OCI-LY7 (cell line): ENCODE data around the gene RNU6-9. TPM values are rescaled to one million over a fixed set of nuclear protein-coding genes. Genes with fewer than 3 reads are reported as not detected.
"Not testable (repeated sequence)": the region's sequence is repeated elsewhere in the genome, so short reads cannot be mapped to it uniquely, and the experiment has no call there.

ENCODE experiments used
- BruUV-seq: library from RNA; stranded (reverse); fragments of 400-500 nt; replicated peaks from 2 replicates; lab custom pipeline; 2021; lab: Mats Ljungman, UMichigan
- CTCF ChIA-PET: fragments of 300-600 bp; sonication (Branson Sonifier 250); formaldehyde crosslinking; loops from one replicate; lab custom pipeline; 2022; ENCODE audit warnings: antibody characterized with exemption; ENCODE audit not compliant: unreplicated experiment; lab: Charles Lee
- POLR2A ChIA-PET: fragments of 300-600 bp; sonication (Branson Sonifier 250); formaldehyde crosslinking; loops from one replicate; lab custom pipeline; 2022; ENCODE audit warnings: antibody characterized with exemption; lab: Charles Lee
- DNase-seq: peaks from one replicate; pipeline ENCODE4 v3.0.0-alpha.2; 2015; ENCODE audit warnings: low spot score
- H2AFZ ChIP-seq: fragments of 200-600 bp; sonication (generic), shearing (Covaris generic); 2 replicates; pipeline ENCODE4 v1.6.1; 2014; ENCODE audit warnings: mild to moderate bottlenecking, antibody characterized with exemption, low read length, moderate library complexity
- H3K27ac ChIP-seq: fragments of 200-600 bp; sonication (generic); 2 replicates; pipeline ENCODE4 v1.5.1; 2014; ENCODE audit warnings: mixed run types, low read depth, mild to moderate bottlenecking, moderate library complexity, low read length, inconsistent platforms; ENCODE audit not compliant: poor library complexity, severe bottlenecking
- H3K36me3 ChIP-seq: fragments of 200-600 bp; sonication (generic); 2 replicates; pipeline ENCODE4 v1.6.1; 2014; ENCODE audit warnings: mild to moderate bottlenecking, antibody characterized with exemption, low read length, moderate library complexity, mixed read lengths; ENCODE audit not compliant: insufficient read depth
- H3K4me1 ChIP-seq: fragments of 200-600 bp; sonication (generic); 2 replicates; pipeline ENCODE4 v1.5.1; 2014; ENCODE audit warnings: mild to moderate bottlenecking, low read length; ENCODE audit not compliant: insufficient read depth, poor library complexity, severe bottlenecking
- H3K4me2 ChIP-seq: fragments of 200-600 bp; sonication (generic); 2 replicates; pipeline ENCODE4 v1.6.1; 2014; ENCODE audit warnings: mild to moderate bottlenecking, low read length
- H3K4me3 ChIP-seq: fragments of 200-600 bp; sonication (generic); 2 replicates; pipeline ENCODE4 v1.5.1; 2014; ENCODE audit warnings: mild to moderate bottlenecking, low read depth, low read length; ENCODE audit not compliant: poor library complexity, severe bottlenecking
- H3K79me2 ChIP-seq: fragments of 200-600 bp; sonication (generic); 2 replicates; pipeline ENCODE4 v1.6.1; 2016; ENCODE audit warnings: low read depth, mild to moderate bottlenecking, low read length, moderate library complexity, mixed read lengths; ENCODE audit not compliant: insufficient read depth
- H3K9me2 ChIP-seq: fragments of 200-600 bp; sonication (generic); 2 replicates; pipeline ENCODE4 v1.6.1; 2016; ENCODE audit warnings: mild to moderate bottlenecking, low read length, mixed read lengths; ENCODE audit not compliant: insufficient read depth
- H3K9me3 ChIP-seq: fragments of 200-600 bp; sonication (generic); 2 replicates; pipeline ENCODE4 v1.6.1; 2014; ENCODE audit warnings: mild to moderate bottlenecking, mixed run types, low read length, mixed read lengths
- H4K20me1 ChIP-seq: fragments of 200-600 bp; sonication (generic); 2 replicates; pipeline ENCODE4 v1.6.1; 2014; ENCODE audit warnings: mild to moderate bottlenecking, antibody characterized with exemption, low read length, moderate library complexity, mixed read lengths; ENCODE audit not compliant: insufficient read depth
- EZH2phosphoT487 ChIP-seq: fragments of 200-600 bp; sonication (generic); IDR thresholded peaks from 2 replicates; pipeline ENCODE4 v1.6.1; 2018; ENCODE audit warnings: low read depth, borderline replicate concordance, mild to moderate bottlenecking, mixed run types, antibody characterized with exemption, low read length, moderate library complexity, mixed read lengths
- intact Hi-C: fragments of 100-400 bp; cut with micrococcal nuclease; formaldehyde crosslinking; loops from one replicate; pipeline ENCODE4 v1.10.0; 2022; ENCODE audit not compliant: unreplicated experiment
- total RNA-seq, 2 experiments: library from RNA; depleted of rRNA in 1 of 2; stranded (reverse); fragments of >200 nt in 1 of 2; shearing (Covaris generic) in 1 of 2; gene quantifications; 2 replicates each; pipeline ENCODE4 v1.2.3, GENCODE V29; 2014 to 2022
- TF ChIP-seq, protein P1 (sequence below): fragments of 200-600 bp; sonication (generic); conservative IDR thresholded peaks from 2 replicates; pipeline ENCODE4 v1.5.1; 2014; ENCODE audit warnings: mild to moderate bottlenecking, antibody characterized with exemption, low read length, moderate library complexity, mixed read lengths

The RNU6-9 gene
- total RNA-seq, 2 experiments from 2014 or later: not detected

DNA sequence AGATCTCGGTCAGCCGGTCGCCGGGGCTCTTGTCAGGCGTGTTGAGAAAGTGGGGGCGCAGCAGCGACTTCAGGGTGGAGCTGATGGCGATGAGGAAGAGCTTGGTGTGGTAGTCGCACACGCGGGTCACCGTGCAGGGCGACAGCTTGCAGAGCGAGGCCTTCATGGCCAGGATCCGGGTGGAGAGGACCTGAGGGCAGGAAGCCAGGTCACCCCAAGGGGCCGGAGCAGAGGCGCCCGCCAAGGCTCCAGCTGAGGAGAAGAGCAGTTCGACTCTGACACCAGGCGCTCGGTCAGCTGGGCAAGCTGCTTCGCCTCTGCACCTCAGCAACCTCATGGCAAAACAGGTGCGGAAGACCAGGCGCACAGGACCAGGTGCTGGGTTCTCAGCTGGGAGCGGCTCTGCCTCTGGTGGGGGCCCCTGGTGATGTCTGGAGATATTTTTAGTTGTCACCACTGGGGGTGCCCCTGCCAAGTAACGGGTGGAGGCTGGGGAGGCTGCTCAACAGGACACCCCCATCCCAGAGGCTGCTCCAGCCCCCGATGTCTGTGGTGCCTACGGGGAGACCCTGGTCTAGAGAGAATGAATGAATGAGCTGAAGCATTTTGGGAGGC is 17.9 kb upstream of the RNU6-9 start:
- no peak overlapping the region for H3K4me3 ChIP-seq
- CTCF ChIA-PET: no interaction called here
- H3K27ac ChIP-seq: no peak overlapping the region
- no peak overlapping the region for H2AFZ ChIP-seq
- no peaks in the 10 kb centered on the region for H3K9me3 ChIP-seq
- no peak for TF ChIP-seq EZH2phosphoT487
- TF ChIP-seq, protein P1, sequence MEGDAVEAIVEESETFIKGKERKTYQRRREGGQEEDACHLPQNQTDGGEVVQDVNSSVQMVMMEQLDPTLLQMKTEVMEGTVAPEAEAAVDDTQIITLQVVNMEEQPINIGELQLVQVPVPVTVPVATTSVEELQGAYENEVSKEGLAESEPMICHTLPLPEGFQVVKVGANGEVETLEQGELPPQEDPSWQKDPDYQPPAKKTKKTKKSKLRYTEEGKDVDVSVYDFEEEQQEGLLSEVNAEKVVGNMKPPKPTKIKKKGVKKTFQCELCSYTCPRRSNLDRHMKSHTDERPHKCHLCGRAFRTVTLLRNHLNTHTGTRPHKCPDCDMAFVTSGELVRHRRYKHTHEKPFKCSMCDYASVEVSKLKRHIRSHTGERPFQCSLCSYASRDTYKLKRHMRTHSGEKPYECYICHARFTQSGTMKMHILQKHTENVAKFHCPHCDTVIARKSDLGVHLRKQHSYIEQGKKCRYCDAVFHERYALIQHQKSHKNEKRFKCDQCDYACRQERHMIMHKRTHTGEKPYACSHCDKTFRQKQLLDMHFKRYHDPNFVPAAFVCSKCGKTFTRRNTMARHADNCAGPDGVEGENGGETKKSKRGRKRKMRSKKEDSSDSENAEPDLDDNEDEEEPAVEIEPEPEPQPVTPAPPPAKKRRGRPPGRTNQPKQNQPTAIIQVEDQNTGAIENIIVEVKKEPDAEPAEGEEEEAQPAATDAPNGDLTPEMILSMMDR: no peak
- H4K20me1 ChIP-seq: no peaks in the 10 kb centered on the region
- H3K36me3 ChIP-seq: peaks cover 21% of the 10 kb centered on the region; the same call in 1 of the 2 replicates
- DNase-seq: no peak
- no peaks in the 10 kb centered on the region for H3K9me2 ChIP-seq
- POLR2A ChIA-PET: no interaction called here
- H3K4me1 ChIP-seq: peaks cover 9% of the 10 kb centered on the region
- no TSS peak for BruUV-seq
- H3K79me2 ChIP-seq: no peaks in the 10 kb centered on the region
- H3K4me2 ChIP-seq: no peak overlapping the region
- intact Hi-C loops: no loop called here

DNA sequence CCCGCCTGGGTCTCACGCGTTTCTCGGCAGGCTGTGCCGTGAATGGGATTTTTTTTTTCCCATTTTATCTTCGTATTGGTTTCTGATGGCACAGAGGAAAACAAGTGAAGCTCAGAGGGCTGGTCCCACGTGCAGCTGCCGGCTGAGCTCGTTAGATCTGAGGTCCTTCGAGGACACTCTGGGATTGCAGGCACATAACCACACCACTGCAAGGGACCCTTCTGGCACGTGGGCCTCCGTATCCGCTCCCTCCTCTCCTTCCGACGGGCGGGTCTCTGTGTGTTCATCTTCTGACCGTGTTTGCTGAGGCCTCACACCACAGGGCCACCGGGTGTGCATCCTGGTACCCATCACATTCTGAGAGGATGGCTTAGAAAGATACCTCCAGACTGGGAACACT is 17.2 kb upstream of the RNU6-9 start:
- POLR2A ChIA-PET: no interaction called here
- Histone ChIP-seq H3K9me2 (no peaks in the 10 kb centered on the region), H3K79me2 (no peaks in the 10 kb centered on the region), H4K20me1 (no peaks in the 10 kb centered on the region), H3K4me2 (no peak overlapping the region), H3K4me3 (no peak overlapping the region), H3K4me1 (peaks cover 9% of the 10 kb centered on the region), H2AFZ (no peak overlapping the region), H3K36me3 (peaks cover 17% of the 10 kb centered on the region), H3K27ac (no peak overlapping the region), H3K9me3 (no peaks in the 10 kb centered on the region)
- no peak for TF ChIP-seq EZH2phosphoT487
- TF ChIP-seq, protein P1: no peak
- intact Hi-C loops: no loop called here
- no TSS peak for BruUV-seq
- CTCF ChIA-PET: no interaction called here
- DNase-seq: no peak

DNA sequence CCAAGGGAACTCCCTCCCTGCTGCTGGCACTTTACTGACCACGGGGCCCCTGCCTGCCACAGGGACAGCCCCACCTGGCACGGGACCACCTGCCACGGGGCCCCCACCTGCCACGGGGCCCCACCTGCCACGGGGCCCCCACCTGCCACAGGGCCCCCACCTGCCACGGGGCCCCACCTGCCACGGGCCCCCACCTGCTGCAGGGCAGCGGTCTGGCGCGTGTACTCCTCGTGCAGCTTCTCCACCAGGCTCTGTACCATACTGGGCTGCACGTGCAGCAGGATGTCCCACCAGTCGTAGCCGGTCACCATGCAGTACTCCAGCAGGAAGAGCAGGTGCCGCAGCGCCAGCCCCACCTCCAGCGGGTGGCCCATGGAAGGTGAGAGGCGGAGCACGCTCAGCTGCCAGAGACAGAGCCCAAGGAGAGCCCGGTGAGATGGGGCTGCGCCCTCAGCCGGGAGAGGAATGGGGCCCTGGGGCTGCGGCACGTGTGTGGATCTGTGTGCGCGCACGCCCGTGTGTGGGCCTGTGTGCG is 16.4 kb upstream of the RNU6-9 start:
- Histone ChIP-seq H3K9me3 (no peaks in the 10 kb centered on the region), H3K4me1 (peaks cover 9% of the 10 kb centered on the region), H3K4me2 (no peak overlapping the region), H4K20me1 (no peaks in the 10 kb centered on the region), H2AFZ (no peak overlapping the region), H3K9me2 (no peaks in the 10 kb centered on the region), H3K4me3 (no peak overlapping the region), H3K27ac (no peak overlapping the region), H3K36me3 (peaks cover 21% of the 10 kb centered on the region), H3K79me2 (no peaks in the 10 kb centered on the region)
- ChIA-PET CTCF (interaction anchor here (0.6 kb wide), 1 partner anchor 272 kb away, joined by 4 read pairs; no protein-coding TSS in a partner anchor), POLR2A (no interaction called here)
- BruUV-seq: no TSS peak
- no peak for DNase-seq
- TF ChIP-seq, protein P1: no peak
- intact Hi-C loops: no loop called here

DNA sequence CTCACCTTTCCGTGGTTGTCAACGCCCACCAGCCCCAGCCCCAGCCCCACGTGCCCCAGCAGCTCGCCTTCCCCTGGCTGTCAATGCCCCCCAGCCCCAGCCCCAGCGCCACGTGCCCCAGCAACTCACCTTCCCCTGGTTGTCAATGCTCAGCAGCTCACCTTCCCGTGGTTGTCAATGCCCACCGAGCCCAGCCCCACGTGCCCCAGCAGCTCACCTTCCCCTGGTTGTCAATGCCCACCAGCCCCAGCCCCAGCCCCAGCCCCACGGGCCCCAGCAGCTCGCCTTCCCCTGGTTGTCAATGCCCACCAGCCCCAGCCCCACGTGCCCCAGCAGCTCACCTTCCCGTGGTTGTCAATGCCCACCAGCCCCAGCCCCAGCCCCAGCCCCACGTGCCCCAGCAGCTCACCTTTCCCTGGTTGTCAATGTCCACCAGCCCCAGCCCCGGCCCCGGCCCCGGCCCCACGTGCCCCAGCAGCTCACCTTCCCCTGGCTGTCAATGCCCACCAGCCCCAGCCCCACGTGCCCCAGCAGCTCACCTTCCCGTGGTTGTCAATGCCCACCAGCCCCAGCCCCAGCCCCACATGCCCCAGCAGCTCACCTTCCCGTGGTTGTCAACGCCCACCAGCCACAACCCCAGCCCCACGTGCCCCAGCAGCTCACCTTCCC is 15.2 kb upstream of the RNU6-9 start:
- DNase-seq, H3K4me2 ChIP-seq, H3K27ac ChIP-seq, H3K4me1 ChIP-seq, H4K20me1 ChIP-seq, CTCF ChIA-PET, H3K9me3 ChIP-seq, BruUV-seq, H3K9me2 ChIP-seq, H3K79me2 ChIP-seq, H2AFZ ChIP-seq, H3K4me3 ChIP-seq, intact Hi-C loops: not testable (repeated sequence)
- POLR2A ChIA-PET: interaction anchor here (0.7 kb wide), 1 partner anchor 27 kb away, joined by 6 read pairs; no protein-coding TSS in a partner anchor
- peaks cover 33% of the 10 kb centered on the region for H3K36me3 ChIP-seq
